ENCODE data around the gene AP3B1.
"Not testable (repeated sequence)": the region's sequence is repeated elsewhere in the genome, so short reads cannot be mapped to it uniquely, and the experiment has no call there.

The AP3B1 gene

GRCh38 chr5:78063495-78063894, 231.0 kb downstream of the AP3B1 start:
- no peak for DNase-seq

- peak in 2 of 3 experiments; percentile 44 to 84 for DNase-seq
Observed at GRCh38 chr5:78062645-78063044, 231.9 kb downstream of the AP3B1 start.

- no peak for DNase-seq
Observed at GRCh38 chr5:78060421-78060820, 234.1 kb downstream of the AP3B1 start.

GRCh38 chr5:78058625-78059024, 235.9 kb downstream of the AP3B1 start:
- DNase-seq: no peak

- no peak for DNase-seq
Observed at GRCh38 chr5:78056901-78057514, 237.5 kb downstream of the AP3B1 start.

- no peak for DNase-seq
Observed at GRCh38 chr5:78056053-78056452, 238.4 kb downstream of the AP3B1 start.

- DNase-seq: peak in 1 of 3 experiments; percentile 11
Observed at GRCh38 chr5:78050888-78051287, 243.6 kb downstream of the AP3B1 start.

- not testable (repeated sequence) for DNase-seq
Observed at GRCh38 chr5:78046823-78047222, 247.7 kb downstream of the AP3B1 start.

- DNase-seq: no peak
Observed at GRCh38 chr5:78046006-78046405, 248.5 kb downstream of the AP3B1 start.

GRCh38 chr5:78041805-78042204, 252.7 kb downstream of the AP3B1 start:
- DNase-seq: peak; percentile 3 to 87 (median 57)

- no peak for DNase-seq
Observed at GRCh38 chr5:78025540-78025939, 269.0 kb downstream of the AP3B1 start.

GRCh38 chr5:78019744-78020143, 274.8 kb downstream of the AP3B1 start:
- DNase-seq: no peak

- peak; percentile 61 to 96 (median 91) for DNase-seq
Observed at GRCh38 chr5:78016863-78017529, 277.5 kb downstream of the AP3B1 start.

- no peak for DNase-seq
Observed at GRCh38 chr5:78009937-78010527, 284.5 kb downstream of the AP3B1 start.

GRCh38 chr5:78008356-78008967, 286.0 kb downstream of the AP3B1 start:
- DNase-seq: peak; percentile 15 to 84 (median 67)

- peak in 2 of 3 experiments; percentile 6 to 44 for DNase-seq
Observed at GRCh38 chr5:78007233-78007632, 287.3 kb downstream of the AP3B1 start.

- DNase-seq: peak in 1 of 3 experiments; percentile 82
Observed at GRCh38 chr5:78006449-78006848, 288.0 kb downstream of the AP3B1 start.

GRCh38 chr5:78005021-78005785, 289.3 kb downstream of the AP3B1 start:
- DNase-seq: peak; percentile 55 to 91 (median 84)

- DNase-seq: peak in 1 of 3 experiments; percentile 84
Observed at GRCh38 chr5:78004559-78004958, 289.9 kb downstream of the AP3B1 start.

GRCh38 chr5:78003919-78004318, 290.6 kb downstream of the AP3B1 start:
- DNase-seq: peak; percentile 32 to 90 (median 72)

GRCh38 chr5:78003450-78003849, 291.0 kb downstream of the AP3B1 start:
- no peak for DNase-seq

GRCh38 chr5:78002690-78003089, 291.8 kb downstream of the AP3B1 start:
- peak in 2 of 3 experiments; percentile 2 to 84 for DNase-seq

GRCh38 chr5:78001197-78001596, 293.3 kb downstream of the AP3B1 start:
- DNase-seq: no peak

Measured in NCI-H1417 (cell line).